Measurements from ENCODE around the gene RASL10A. TPM values are rescaled to one million over a fixed set of nuclear protein-coding genes. Genes with fewer than 3 reads are reported as not detected.
A peak's percentile ranks its signal among the peaks of the same experiment; 100 is the strongest.

RASL10A gene, protein sequence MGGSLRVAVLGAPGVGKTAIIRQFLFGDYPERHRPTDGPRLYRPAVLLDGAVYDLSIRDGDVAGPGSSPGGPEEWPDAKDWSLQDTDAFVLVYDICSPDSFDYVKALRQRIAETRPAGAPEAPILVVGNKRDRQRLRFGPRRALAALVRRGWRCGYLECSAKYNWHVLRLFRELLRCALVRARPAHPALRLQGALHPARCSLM
- total RNA-seq: 1 to 10 TPM; 1.2 to 1.5 TPM

GRCh38 chr22:29315286-29316140 is at the start of gene RASL10A:
Gene RASL10A, minus strand, starts transcription at chr22:29315697. Its CDS starts 451 bp downstream, at chr22:29315246.

DNA sequence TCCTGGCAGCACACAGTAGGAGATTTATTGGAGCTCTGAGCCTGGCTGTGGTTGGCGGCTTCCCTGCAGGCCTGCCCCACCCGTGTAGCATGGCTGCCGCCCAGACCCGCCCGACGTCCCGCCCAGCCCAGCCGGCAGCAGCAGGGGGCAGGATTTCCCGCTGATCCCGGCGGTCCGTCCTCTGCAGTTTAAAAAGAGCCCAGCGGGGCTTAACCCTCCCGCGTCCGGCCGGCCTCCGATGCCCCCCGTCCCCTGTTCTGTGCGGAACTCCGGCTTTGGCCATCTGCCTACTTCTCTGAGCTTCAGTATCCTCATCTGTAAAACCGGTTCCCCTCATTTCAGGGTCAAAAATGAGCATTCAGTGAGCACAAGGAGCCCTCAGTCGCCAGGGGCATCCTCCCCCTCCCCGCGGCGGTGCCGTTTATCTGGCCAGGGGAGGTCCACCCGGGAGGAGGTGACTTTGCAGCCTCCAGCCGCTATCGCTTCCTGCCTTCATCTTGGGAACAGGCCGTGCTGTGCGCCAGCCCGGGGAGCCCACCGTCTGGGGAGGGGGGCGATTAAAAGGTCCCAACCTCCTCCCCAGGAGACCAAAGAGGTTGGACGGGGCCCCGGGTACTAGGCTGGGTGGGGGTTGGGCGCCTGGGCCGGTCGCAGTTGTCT is 9.2 kb downstream of the RASL10A start, which contains the start of gene GAS2L1:
GAS2L1 (plus strand) TSS at position 476 of the 660 bp plus-strand sequence. CDS start 1,456 bp downstream, outside the sequence.

GRCh38 chr22:29267858-29268510 is 47.5 kb downstream of the RASL10A start, which contains the start of the genes EWSR1 and RHBDD3:
Gene EWSR1, plus strand, starts transcription at chr22:29268268. Its CDS starts 69 bp downstream, at chr22:29268337.
Gene RHBDD3, minus strand, starts transcription at chr22:29267981. Its CDS starts 2,355 bp downstream, at chr22:29265626.

Small RNA genes within 50 kb of the gene (microRNA-seq; reads per million reads assigned to microRNA genes)
- gene MIR3653 (ENCODE audit: borderline microRNAs expressed, borderline replicate concordance): 31.5 reads per million, percentile 57 among the genes with 10 or more reads in this experiment

Other genes with a start within 250 kb of the RASL10A start
- gene KREMEN1, start 242.7 kb downstream of the RASL10A start, total RNA-seq: not detected
- not detected for gene EMID1, start 109.8 kb downstream of the RASL10A start, total RNA-seq
- gene RHBDD3, start 47.7 kb downstream of the RASL10A start, total RNA-seq: 10 to 100 TPM; 22.4 to 22.7 TPM
- gene EWSR1, start 47.4 kb downstream of the RASL10A start, total RNA-seq: 100 to 1,000 TPM; 307 to 309 TPM
- 1 to 10 TPM; 7.6 to 8.6 TPM for gene GAS2L1, start 9.0 kb downstream of the RASL10A start, total RNA-seq
- 10 to 100 TPM; 60.2 to 63.8 TPM for gene AP1B1, start 72.9 kb upstream of the RASL10A start, total RNA-seq
- not detected for gene RFPL1, start 122.9 kb upstream of the RASL10A start, total RNA-seq
- 1 to 10 TPM; 1.3 to 1.5 TPM for gene NEFH, start 164.5 kb upstream of the RASL10A start, total RNA-seq
- gene THOC5, start 238.1 kb upstream of the RASL10A start, total RNA-seq: 10 to 100 TPM; 47.4 to 51.5 TPM